ENCODE results near the gene L1CAM.

The L1CAM gene

DNA sequence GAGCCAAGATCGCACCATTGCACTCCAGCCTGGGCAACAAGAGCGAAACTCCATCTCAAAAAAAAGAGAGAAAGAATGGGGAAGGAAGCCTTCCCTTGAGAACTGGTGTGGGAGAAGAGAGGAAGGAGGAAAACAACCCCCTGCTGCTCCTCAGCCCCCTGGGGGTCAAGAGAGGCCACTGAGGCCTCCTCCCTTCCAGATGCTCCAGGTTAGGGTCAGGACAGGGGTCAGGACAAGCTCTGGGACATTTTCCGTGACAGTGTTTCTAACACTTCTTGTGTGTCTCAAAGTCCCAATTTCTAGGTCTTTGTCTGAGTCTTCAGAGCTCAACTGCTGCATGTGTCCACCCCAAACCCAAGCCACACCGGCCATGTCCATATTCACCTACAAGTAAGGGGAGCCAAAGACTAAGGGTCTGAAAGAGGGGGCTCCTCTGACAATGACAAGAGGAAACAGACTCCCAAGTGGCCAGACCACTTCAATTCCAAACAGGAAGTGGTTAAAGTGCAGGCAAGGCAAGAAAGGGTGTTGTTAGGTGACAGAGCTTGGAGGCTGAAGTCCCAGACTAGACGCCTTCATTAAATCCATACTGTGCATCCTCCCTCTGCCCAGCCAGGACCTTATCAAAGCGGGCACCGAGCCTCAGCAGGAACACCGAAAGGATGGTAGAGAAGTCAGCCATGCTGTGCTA lies 8.3 kb downstream of the L1CAM start:
- no peak overlapping the region for H2AFZ ChIP-seq (ENCODE audit: low read depth, low read length, severe bottlenecking)
- H3F3A ChIP-seq (ENCODE audit: insufficient read depth): no peaks in the 10 kb centered on the region
- H3K27ac ChIP-seq (ENCODE audit: low read depth, low read length): no peak overlapping the region
- H3K4me2 ChIP-seq (ENCODE audit: low read depth, low read length, poor library complexity, severe bottlenecking): no peak overlapping the region
- H3K79me2 ChIP-seq (ENCODE audit: insufficient read depth, low read length): no peaks in the 10 kb centered on the region
- no peaks in the 10 kb centered on the region for H3K36me3 ChIP-seq (ENCODE audit: low read length)
- H3K9ac ChIP-seq (ENCODE audit: low read length): no peak overlapping the region
- H3K9me3 ChIP-seq (ENCODE audit: insufficient read depth, low read length): no peaks in the 10 kb centered on the region
- H4K20me1 ChIP-seq (ENCODE audit: low read depth, low read length): no peaks in the 10 kb centered on the region
- TF ChIP-seq, protein P1, sequence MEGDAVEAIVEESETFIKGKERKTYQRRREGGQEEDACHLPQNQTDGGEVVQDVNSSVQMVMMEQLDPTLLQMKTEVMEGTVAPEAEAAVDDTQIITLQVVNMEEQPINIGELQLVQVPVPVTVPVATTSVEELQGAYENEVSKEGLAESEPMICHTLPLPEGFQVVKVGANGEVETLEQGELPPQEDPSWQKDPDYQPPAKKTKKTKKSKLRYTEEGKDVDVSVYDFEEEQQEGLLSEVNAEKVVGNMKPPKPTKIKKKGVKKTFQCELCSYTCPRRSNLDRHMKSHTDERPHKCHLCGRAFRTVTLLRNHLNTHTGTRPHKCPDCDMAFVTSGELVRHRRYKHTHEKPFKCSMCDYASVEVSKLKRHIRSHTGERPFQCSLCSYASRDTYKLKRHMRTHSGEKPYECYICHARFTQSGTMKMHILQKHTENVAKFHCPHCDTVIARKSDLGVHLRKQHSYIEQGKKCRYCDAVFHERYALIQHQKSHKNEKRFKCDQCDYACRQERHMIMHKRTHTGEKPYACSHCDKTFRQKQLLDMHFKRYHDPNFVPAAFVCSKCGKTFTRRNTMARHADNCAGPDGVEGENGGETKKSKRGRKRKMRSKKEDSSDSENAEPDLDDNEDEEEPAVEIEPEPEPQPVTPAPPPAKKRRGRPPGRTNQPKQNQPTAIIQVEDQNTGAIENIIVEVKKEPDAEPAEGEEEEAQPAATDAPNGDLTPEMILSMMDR (IDR thresholded peaks at IDR 0.05; ENCODE audit: insufficient read depth, low read length, poor library complexity, severe bottlenecking): no peak
- no peak for TF ChIP-seq EZH2phosphoT487 (conservative IDR thresholded peaks at IDR 0.05; ENCODE audit: low read length)
- no peaks in the 10 kb centered on the region for H3K9me2 ChIP-seq (replicated peaks; ENCODE audit: insufficient read depth, low read length)
- H3K4me3 ChIP-seq (ENCODE audit: insufficient read depth, low read length, poor library complexity, severe bottlenecking): no peak overlapping the region
- H3K27me3 ChIP-seq (ENCODE audit: low read length): no peaks in the 10 kb centered on the region

DNA sequence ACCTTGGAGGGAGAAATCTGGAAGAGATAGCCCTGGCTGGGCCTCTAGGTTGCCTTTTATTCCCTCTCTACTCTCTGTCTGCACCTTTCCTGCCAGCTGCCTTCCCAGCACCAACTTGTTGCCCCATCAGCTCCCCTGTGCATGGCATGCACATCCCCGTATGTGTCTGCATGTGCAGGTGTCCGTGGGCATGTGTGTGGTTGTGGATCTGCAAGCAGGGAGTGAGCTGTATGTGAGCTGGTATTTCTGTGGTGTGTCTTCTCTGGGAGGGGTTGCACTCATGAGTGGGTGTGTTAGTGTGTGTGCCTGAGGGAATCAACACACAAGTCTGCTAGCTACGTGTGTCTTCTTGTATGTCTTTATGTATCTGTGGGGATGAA lies 9.9 kb downstream of the L1CAM start:
- Histone ChIP-seq H3K27ac (ENCODE audit: low read depth, low read length) (no peak overlapping the region), H3F3A (ENCODE audit: insufficient read depth) (no peaks in the 10 kb centered on the region), H3K27me3 (ENCODE audit: low read length) (no peaks in the 10 kb centered on the region), H3K9ac (ENCODE audit: low read length) (no peak overlapping the region), H3K9me3 (ENCODE audit: insufficient read depth, low read length) (no peaks in the 10 kb centered on the region), H3K4me2 (ENCODE audit: low read depth, low read length, poor library complexity, severe bottlenecking) (no peak overlapping the region), H4K20me1 (ENCODE audit: low read depth, low read length) (no peaks in the 10 kb centered on the region), H3K9me2 (replicated peaks; ENCODE audit: insufficient read depth, low read length) (no peaks in the 10 kb centered on the region), H2AFZ (ENCODE audit: low read depth, low read length, severe bottlenecking) (no peak overlapping the region), H3K4me3 (ENCODE audit: insufficient read depth, low read length, poor library complexity, severe bottlenecking) (no peak overlapping the region), H3K79me2 (ENCODE audit: insufficient read depth, low read length) (no peaks in the 10 kb centered on the region), H3K36me3 (ENCODE audit: low read length) (no peaks in the 10 kb centered on the region)
- TF ChIP-seq, protein P1 (IDR thresholded peaks at IDR 0.05; ENCODE audit: insufficient read depth, low read length, poor library complexity, severe bottlenecking): no peak
- TF ChIP-seq EZH2phosphoT487 (conservative IDR thresholded peaks at IDR 0.05; ENCODE audit: low read length): no peak

GRCh38 chrX:153875391-153876111 lies 10.4 kb downstream of the L1CAM start:
- Histone ChIP-seq H3K4me2 (ENCODE audit: low read depth, low read length, poor library complexity, severe bottlenecking) (no peak overlapping the region), H3K27me3 (ENCODE audit: low read length) (no peaks in the 10 kb centered on the region), H3K36me3 (ENCODE audit: low read length) (no peaks in the 10 kb centered on the region), H2AFZ (ENCODE audit: low read depth, low read length, severe bottlenecking) (no peak overlapping the region), H4K20me1 (ENCODE audit: low read depth, low read length) (no peaks in the 10 kb centered on the region), H3F3A (ENCODE audit: insufficient read depth) (no peaks in the 10 kb centered on the region), H3K9me2 (replicated peaks; ENCODE audit: insufficient read depth, low read length) (no peaks in the 10 kb centered on the region), H3K4me3 (ENCODE audit: insufficient read depth, low read length, poor library complexity, severe bottlenecking) (no peak overlapping the region), H3K79me2 (ENCODE audit: insufficient read depth, low read length) (no peaks in the 10 kb centered on the region), H3K27ac (ENCODE audit: low read depth, low read length) (no peak overlapping the region), H3K9ac (ENCODE audit: low read length) (no peak overlapping the region), H3K9me3 (ENCODE audit: insufficient read depth, low read length) (no peaks in the 10 kb centered on the region)
- TF ChIP-seq EZH2phosphoT487 (conservative IDR thresholded peaks at IDR 0.05; ENCODE audit: low read length): no peak
- TF ChIP-seq, protein P1 (IDR thresholded peaks at IDR 0.05; ENCODE audit: insufficient read depth, low read length, poor library complexity, severe bottlenecking): no peak
